HG03354 (cell line): ENCODE data around the gene ISG15.

Experiments used
- ATAC-seq: cut with Tn5 transposase; IDR thresholded peaks from one replicate; pipeline ENCODE4 v1.9.1; 2021; ENCODE audit warnings: mild to moderate bottlenecking; ENCODE audit not compliant: unreplicated experiment, poor library complexity, severe bottlenecking

The ISG15 gene

DNA sequence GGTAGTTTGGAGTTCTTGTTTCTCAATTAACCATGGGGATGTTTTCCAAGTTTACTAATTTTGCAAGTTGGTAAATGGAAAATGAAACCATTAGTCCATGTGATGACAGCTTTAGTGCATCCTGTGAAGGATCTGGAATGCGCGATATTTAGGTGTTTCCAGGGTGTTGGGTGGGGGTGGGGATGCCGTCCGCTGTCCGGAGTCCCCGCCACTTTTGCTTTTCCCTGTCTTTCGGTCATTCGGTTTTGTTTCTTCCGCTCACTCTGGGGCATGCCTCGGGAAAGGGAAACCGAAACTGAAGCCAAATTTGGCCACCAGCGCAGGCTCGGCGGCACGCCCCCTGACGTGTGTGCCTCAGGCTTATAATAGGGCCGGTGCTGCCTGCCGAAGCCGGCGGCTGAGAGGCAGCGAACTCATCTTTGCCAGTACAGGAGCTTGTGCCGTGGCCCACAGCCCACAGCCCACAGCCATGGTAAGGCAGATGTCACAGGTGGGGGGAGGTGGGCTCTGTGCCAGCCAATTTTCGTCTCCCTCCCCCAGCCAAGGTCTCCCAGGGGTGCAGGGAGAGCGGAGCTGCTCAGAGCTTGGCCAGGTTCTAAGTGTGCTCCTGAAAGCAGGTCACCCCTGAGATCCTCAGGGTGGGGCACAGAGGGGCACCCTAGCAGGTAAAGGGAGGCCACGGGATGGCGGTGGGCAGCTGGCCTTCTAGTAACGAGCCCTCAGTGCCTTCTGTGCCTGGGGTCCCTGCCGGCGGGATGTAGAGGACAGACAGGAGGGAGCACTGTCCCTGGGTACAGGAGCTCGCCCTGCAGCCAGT is at the start of gene ISG15:
ISG15 (plus strand) TSS at position 393 of the 817 bp plus-strand sequence; CDS start at position 470, 77 bp downstream.
- ATAC-seq, result peak; percentile 86

DNA sequence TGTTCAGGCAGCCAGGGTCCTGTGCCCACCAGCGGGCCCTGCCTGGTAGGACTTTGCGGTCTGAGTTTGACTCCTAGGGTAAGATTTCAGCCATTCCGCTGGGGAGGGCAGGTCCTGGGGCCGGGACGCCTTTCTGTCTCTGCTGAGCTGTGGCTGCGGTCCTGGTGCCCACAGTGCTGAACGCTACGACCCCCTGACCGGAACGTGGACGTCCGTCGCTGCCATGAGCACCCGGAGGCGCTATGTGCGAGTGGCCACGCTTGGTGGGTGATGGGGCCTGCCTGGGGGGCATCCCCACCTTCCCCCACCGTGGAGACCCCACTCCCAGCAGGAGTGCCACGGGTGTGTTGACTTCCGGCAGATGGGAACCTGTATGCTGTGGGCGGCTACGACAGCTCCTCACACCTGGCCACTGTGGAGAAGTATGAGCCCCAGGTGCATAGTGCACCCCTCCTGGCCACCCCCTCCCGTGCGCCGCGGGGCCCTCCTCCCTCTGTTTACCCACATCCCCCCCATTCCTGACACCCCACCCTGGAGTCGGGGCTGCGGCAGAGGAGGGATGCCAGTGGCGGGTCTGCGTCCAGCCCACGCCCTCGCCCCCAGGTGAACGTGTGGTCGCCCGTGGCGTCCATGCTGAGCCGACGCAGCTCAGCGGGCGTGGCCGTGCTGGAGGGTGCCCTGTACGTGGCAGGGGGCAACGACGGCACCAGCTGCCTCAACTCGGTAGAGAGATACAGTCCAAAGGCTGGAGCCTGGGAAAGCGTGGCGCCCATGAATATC is 49.4 kb upstream of the ISG15 start:
- no peak for ATAC-seq

DNA sequence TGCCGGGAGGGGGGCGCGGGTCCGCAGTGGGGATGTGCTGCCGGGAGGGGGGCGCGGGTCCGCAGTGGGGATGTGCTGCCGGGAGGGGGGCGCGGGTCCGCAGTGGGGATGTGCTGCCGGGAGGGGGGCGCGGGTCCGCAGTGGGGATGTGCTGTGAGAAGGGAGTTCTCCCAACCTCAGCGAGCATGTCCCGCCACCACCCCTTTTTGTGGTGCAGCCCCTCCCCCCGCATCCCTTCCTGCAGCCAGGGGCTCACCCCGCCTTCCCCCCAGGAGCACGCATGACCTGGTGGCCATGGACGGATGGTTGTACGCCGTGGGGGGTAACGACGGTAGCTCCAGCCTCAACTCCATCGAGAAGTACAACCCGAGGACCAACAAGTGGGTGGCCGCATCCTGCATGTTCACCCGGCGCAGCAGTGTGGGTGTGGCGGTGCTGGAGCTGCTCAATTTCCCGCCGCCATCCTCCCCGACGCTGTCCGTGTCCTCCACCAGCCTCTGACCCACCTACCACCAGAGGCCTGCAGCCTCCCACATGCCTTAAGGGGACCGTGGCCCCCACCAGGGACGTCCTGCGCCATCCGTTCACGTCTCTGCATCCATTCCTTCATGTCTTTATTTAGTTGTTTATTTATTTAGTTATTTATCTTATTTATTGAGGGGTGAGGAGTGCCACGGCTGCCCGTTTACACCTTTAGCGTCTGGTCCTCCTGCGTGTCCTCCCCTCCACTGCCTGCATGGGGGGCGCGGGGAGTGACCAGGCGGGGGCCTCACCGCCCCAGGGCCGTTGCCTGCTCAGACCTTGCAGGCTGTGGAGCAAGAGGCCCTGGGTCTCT is 48.4 kb upstream of the ISG15 start:
- ATAC-seq, result no peak

DNA sequence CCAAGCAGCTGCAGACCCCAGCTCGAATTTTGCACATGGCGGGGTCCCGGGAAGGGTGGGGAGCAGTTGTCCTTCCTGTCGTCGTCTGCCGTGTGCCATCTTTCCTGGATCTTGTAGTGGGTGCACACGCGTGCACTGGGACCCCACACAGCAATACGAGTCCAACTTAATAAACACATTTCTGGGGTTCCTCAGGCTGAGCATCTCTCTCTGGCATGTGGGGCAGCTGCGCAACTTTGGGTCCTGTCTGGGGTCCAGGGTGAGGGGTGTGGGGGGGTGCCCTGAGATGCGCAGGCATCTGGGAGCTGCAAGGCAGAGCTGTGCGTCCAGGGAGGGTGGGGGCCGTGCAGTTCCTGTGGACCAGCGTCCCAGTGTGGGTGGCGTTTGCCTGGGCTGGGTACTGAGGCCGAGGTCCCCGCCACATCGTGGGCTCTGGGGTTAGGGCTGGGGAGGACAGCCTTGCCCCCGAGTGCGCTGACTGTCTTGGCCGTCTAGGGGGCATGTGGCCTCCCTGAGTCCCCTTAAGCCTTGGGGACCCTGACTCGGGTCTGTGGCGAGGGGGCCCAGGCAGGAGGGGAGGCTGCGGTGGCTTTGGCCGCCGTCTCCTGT is 47.7 kb upstream of the ISG15 start:
- no peak for ATAC-seq

DNA sequence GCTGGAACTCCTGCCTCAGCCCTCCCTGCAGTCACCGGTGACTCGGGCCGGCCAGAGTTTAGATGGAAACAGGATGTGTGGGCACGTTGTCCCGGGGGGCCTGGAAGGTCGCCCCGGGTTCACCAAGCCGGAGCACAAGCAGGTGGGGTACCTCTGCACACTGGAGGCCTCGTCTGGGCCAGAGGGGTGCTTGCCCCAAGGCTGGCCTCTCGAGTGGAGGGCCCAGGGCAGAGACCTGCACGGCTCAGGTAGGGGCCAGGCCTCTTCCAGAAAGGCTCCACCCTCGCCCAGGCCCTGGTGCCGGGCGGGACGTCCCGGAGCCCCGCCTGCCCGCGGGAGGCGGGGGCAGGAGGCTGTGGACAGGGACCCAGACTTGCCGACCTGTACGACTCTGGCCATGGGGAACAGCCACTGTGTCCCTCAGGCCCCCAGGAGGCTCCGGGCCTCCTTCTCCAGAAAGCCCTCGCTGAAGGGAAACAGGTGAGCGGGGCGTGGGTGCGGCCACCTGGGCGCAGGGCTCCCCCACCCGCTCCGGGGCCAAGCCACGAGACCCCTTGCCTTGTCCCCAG is 47.1 kb upstream of the ISG15 start, which contains the start of gene PLEKHN1:
PLEKHN1 (plus strand) TSS at position 348 of the 569 bp plus-strand sequence; CDS start at position 398, 50 bp downstream.
- ATAC-seq, result peak; percentile 33

DNA sequence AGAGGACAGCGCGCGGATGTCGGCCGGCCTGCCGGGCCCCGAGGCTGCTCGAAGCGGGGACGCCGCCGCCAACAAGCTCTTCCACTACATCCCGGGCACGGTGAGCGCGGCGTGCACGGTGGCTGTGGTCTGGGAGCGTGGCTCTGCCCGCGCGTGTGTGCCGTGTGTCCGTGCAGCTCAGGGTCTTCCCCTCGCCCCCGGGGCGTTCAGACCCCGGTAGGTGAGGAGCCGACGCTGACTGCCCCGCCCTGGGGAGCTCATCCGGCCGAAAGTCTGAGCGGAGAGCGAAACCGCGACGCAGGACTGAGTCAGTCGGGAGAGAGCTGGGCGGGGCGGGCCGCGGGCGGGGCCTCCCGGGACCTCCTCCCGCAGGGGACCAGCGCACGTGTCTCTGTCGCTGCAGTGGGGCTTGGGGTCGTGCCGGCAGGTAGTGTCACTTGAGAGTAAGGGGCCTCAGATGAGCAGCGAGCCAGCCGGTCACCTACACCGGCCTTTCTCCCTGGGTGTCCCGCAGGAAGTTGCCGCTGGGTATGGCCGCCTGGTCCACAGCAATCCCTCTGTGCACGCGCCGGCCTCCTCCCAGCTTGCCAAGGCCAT is 46.5 kb upstream of the ISG15 start:
- ATAC-seq, result peak; percentile 75

DNA sequence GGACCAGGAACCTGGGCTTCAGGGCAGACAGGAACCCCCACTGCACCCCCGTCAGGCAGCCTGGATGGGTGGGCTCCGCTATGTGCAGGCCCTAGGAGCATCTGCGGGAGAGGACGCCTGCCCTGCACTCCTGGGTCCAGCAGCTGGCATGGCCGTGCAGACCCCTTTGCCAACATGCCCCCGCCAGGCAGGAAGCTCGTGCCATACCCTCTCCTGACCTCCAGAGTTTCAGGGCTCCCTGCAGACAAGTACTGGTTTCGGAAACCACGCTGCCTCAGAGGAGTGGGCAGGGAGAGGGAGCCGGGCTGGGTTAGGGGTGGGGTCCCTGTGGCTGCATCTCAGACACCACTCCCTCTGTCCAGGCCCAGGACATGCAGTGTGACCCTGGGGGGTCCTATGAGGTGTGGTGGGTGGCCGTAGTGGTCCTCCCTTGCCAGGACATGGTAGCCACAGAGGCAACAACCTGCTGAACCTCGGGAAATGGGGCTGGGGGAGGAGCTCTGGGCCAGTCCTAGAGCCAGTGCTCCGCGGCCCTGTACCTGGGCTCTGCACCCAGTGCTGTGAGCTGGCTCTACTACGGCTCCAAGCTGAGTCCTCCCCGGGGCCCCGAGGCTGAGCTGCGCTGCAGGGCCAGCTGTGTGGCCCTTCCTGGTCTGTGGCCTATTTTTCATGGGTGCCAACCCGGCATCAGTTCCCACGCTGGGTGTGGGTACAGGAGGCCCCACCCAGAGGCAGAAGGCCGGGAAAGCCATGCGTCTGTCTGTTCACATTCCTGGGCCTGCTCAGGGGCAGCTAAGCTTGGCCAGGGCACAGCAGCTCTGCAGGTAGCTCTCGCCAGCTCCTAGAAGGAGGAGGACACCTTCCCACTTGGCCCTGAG is 45.6 kb upstream of the ISG15 start:
- no peak for ATAC-seq

DNA sequence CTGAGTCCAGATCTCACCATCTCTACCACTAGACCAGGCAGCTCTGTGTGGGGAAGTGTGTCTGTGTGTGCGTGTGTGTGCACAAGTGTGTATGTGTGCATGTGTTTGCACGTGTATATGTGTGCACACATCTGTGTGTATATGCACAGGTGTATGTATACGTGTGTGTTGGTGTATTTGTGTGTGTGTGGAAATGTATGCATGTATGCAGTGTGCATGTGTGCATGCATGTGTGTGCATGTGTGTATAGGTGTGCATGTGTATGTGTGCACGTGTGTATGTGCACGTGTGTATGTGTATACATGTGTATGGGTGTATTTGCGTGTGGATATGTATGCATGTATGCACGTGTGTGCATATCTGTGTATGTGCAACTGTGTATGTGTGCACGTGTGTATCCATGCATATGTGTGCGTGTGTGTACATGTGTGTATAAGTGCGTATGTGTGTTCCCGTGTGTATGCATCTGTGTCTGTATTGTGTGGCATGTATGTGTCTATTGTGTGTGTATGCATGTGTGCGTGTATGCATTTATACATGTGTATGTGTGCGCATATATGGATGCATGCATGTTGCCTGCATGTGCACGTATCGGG is 43.9 kb upstream of the ISG15 start:
- no peak for ATAC-seq

DNA sequence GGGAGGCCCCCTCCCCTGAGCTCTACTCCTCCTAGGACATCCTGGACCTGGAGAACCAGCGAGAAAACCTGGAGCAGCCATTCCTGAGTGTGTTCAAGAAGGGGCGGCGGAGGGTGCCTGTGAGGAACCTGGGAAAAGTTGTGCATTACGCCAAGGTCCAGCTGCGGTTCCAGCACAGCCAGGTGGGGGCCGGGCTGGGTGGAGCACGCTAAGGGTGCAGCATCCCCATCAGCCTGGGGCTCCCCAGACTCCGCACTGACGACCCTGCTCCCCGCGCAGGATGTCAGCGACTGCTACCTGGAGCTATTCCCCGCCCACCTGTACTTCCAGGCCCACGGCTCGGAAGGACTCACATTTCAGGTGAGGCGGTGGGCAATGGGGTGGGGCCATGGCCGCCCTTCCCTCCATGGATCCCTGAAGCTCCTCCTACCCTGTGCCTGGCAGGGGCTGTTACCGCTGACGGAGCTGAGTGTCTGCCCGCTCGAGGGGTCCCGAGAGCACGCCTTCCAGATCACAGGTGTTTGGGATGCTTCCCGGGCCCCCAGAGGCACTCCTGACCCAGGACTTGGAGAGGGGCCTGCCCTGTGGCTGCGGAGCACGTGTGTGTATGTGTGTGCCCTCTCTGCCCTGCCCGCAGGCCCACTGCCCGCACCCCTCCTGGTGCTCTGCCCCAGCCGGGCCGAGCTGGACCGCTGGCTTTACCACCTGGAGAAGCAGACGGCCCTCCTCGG is 42.9 kb upstream of the ISG15 start:
- no peak for ATAC-seq

DNA sequence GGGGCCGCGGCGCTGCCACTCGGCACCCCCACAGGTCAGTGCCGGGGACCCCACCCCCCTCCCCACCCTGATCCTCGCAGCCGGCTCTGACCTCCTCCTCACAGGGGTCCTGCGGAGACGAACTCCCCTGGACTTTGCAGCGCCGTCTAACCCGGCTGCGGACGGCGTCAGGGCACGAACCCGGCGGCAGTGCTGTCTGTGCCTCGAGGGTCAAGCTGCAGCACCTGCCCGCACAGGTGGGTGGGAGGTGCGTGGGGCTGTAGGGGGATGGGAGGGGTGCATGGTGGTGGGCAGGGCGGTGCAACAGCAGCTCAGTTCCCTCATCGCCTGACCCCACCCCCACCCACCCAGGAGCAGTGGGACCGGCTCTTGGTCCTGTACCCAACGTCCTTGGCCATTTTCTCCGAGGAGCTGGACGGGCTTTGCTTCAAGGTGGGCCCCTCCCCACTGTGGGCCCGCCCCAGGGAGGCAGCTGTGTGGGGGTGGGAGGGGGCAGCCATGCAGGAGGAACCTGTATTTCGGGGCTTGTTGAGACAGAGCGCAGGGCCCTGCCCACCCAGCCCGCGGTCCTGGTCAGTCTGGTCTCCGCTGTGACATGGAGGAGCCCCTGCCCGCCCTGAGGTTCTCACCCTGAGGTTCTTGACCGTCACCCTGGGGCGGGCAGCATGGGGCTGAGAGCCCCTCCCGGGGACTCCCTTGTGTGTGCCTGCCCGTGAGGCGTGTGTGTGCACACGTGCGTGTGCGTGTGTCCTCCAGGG is 42.1 kb upstream of the ISG15 start:
- no peak for ATAC-seq

DNA sequence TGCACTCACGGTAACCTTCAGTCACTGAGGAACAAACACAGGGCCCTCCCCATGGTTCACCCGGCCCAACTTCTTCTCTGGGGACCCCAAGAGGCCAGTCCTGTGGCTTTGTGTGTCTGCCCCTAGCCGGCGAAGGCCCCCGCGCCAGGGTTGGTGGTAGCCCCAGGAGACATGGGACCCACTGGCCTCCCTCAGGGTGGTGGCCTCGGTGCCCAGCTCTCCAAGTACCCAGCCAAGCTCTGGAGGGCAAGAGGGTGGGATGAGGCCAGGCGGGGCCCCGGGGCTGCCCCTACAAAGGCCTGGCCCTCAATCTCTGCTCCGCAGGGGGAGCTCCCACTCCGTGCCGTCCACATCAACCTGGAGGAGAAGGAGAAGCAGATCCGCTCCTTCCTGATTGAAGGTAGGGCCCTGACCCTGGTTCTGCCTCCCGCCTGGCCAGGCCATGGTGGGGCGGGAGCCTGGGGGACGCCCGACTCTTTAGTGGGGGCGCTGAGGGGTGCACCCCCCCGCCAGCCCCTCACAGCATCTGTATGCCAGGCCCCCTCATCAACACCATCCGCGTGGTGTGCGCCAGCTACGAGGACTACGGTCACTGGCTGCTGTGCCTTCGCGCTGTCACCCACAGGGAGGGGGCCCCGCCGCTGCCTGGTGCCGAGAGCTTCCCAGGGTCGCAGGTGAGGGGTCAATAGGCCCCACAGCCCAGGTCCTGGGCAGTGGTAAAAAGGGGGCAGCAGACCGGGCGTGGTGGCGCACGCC is 41.4 kb upstream of the ISG15 start:
- no peak for ATAC-seq

DNA sequence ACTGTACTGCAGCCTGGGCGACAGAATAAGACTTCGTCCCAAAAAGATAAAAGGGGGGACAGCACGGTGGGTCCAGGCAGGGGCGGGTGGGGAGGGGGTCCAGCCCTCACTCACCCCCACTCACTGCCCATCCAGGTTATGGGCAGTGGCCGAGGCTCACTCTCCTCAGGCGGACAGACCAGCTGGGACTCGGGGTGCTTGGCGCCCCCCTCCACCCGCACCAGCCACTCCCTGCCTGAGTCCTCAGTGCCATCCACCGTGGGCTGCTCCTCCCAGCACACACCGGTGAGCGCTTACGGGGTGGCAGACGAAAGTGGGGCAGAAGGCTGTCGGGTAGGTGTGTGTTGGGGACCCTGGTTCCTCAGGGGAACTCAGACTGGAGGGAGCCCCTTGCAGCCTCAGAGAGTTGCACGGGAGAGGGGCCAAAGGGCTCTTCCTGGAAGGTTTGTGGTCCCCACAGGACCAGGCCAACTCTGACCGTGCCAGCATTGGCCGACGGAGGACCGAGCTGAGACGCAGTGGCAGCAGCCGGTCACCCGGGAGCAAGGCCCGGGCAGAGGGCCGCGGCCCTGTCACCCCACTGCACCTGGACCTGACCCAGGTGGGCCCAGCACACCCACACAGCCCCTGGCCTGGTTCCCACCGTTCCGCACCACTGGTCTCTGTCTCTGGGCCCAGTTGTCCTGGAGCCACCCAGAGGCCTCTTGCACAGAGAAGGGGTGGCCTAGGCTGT is 40.4 kb upstream of the ISG15 start:
- no peak for ATAC-seq

DNA sequence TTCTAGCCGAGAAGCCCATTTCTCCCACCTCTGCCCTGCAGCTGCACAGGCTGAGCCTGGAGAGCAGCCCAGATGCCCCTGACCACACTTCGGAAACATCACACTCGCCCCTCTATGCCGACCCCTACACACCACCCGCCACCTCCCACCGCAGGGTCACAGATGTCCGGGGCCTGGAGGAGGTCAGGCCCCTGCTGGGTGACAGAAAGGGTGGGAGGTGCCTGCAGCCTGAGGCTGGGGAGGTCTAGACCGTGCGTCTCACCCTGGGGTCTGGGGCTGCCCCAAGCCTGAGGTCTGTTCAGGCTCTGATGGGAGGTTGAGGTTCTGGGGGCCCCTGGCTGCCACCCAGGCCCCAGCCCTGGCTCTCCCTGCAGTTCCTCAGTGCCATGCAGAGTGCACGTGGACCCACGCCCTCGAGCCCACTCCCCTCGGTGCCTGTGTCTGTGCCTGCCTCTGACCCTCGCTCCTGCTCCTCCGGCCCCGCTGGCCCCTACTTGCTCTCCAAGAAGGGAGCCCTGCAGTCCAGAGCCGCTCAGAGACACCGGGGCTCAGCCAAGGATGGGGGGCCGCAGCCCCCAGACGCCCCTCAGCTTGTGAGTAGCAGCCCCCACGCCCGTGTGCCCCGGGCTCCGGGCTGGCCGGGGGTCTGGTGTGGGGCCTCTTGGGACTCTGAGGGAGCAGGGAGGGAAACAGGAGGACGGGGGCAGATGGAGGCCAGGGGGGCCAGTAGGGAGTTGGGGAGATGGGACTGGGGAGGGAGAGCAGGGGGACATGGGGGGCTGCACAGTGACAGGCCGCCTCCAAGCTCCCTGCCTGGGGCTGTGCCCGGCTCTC is 39.6 kb upstream of the ISG15 start:
- ATAC-seq, result no peak

DNA sequence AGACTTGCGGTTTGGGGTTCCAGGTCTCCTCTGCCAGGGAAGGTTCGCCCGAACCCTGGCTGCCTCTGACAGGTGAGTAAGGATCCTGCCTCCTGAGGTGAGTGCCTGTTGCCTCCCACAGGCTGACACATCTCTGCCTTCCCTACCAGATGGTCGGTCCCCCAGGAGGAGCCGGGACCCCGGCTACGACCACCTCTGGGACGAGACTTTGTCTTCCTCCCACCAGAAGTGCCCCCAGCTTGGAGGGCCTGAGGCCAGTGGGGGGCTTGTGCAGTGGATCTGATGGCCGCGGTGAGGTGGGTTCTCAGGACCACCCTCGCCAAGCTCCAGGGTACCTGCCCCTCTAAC is 39.0 kb upstream of the ISG15 start:
- ATAC-seq, result no peak
